ENCODE data around the gene CNIH1. TPM values are rescaled to one million over a fixed set of nuclear protein-coding genes. Genes with fewer than 3 reads are reported as not detected.
"Not testable (repeated sequence)": the region's sequence is repeated elsewhere in the genome, so short reads cannot be mapped to it uniquely, and the experiment has no call there.

Gene CNIH1
- total RNA-seq, 6 experiments from 2014 or later: 95.9 to 209 (median 157) TPM

DNA sequence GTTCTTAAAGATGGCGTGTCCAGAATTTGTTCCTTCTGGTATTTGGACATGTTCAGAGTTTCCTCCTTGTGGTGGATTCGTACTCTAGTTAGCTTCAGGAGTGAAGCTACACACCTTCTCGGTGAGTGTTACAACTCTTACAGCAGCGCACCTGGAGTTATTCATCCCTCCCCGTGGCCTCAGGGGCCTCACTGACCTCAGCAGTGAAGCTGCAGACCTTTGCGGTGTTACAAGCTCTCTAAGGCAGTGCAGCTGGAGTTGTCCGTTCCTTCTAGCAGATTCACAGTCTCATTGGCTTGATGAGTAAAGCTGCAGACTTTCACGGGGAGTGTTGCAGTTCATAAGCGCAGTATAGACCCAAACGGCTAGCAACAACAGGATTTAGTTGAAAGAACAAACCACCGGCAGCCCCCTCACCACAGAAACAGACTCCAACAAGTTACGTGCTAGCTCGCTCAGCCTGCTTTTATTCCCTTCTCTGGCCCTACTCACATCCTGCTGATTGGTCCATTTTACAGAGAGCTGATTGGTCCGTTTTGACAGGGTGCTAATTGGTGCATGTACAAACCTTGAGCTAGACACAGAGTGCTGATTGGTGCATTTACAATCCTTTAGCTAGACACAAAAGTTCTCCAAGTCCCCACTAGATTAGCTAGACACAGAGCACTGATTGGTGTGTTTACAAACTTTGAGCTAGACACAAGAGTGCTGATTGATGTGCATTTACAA, 48.9 kb downstream of the CNIH1 start:
- no peak overlapping the region for H3K27ac ChIP-seq
- no peak for TF ChIP-seq POLR2A (IDR thresholded peaks at IDR 0.05)
- H3K4me1 ChIP-seq: peaks cover 0 to 1% (median 0%) of the 10 kb centered on the region in 4 donors
- DNase-seq (no peak), ATAC-seq (no peak)
- no peaks in the 10 kb centered on the region for H3K27me3 ChIP-seq
- no peak overlapping the region for H3K4me3 ChIP-seq
- peaks cover 0 to 2% (median 0%) of the 10 kb centered on the region in 4 donors for H3K9me3 ChIP-seq
- intact Hi-C loops (cut with DNase I): no loop called here
- H3K36me3 ChIP-seq: no peaks in the 10 kb centered on the region
- 80% methylated on average over 8 of the region's 14 CpGs for WGBS (ENCODE audit: insufficient coverage, low coverage, low lambda C conversion rate, missing lambda C conversion rate)

DNA sequence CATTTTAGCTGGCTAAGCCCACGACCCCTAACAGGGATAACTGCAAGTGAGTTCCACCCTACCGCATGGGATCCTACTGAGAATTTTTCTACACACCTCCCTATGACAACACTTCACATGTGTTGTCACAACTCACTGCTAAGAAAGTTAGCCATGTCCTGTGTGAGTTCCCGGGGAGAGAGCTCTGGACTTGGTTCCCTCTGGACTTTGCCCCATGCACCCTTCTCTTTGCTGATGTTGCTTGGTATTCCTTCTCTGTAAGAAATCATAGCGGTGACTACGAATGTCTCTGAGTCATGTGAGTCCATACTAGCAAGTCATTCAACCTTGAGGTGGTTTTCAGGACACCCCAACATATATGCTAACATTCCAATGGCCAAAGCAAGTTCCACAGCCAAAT, 53.8 kb downstream of the CNIH1 start:
- 56% methylated on average over 3 of the region's 5 CpGs for WGBS (ENCODE audit: insufficient coverage, low coverage, low lambda C conversion rate, missing lambda C conversion rate)
- peak in 2 of 4 donors; percentile 66 to 80 for ATAC-seq
- H3K27ac ChIP-seq: no peak overlapping the region

DNA sequence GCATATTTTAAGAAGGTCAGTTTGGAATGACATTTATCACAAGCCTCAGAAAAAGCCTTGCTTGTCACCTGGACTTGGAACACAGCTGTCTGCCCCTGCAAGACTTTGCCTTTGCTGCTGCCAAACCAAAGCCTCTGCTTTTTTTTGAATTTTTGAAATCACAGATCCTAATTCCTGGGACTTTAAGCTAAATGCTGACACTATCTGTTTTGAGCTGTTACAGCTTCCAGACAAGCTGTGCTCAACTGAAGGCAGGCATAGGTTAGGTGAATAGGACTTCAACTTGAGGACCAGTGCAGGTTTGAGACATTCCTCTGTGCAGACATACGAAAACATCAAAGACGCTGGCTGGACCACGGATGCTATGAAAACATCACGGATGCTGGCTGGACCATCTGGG, 55.6 kb downstream of the CNIH1 start:
- TF ChIP-seq, protein P1, sequence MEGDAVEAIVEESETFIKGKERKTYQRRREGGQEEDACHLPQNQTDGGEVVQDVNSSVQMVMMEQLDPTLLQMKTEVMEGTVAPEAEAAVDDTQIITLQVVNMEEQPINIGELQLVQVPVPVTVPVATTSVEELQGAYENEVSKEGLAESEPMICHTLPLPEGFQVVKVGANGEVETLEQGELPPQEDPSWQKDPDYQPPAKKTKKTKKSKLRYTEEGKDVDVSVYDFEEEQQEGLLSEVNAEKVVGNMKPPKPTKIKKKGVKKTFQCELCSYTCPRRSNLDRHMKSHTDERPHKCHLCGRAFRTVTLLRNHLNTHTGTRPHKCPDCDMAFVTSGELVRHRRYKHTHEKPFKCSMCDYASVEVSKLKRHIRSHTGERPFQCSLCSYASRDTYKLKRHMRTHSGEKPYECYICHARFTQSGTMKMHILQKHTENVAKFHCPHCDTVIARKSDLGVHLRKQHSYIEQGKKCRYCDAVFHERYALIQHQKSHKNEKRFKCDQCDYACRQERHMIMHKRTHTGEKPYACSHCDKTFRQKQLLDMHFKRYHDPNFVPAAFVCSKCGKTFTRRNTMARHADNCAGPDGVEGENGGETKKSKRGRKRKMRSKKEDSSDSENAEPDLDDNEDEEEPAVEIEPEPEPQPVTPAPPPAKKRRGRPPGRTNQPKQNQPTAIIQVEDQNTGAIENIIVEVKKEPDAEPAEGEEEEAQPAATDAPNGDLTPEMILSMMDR (IDR thresholded peaks at IDR 0.05): no peak
- TF ChIP-seq POLR2A (IDR thresholded peaks at IDR 0.05): no peak
- Histone ChIP-seq H3K4me3 (no peak overlapping the region), H3K27ac (no peak overlapping the region), H3K4me1 (no peaks in the 10 kb centered on the region), H3K9me3 (no peaks in the 10 kb centered on the region), H3K36me3 (no peaks in the 10 kb centered on the region), H3K27me3 (no peaks in the 10 kb centered on the region)
- intact Hi-C loops (cut with DNase I): no loop called here
- ATAC-seq (no peak), DNase-seq (no peak)
- WGBS (ENCODE audit: insufficient coverage, low coverage, low lambda C conversion rate, missing lambda C conversion rate): 70% methylated on average over 4 of the region's 4 CpGs

More for the DNA sequence above, 53.8 kb downstream of the CNIH1 start:
- peaks cover 0 to 2% (median 0%) of the 10 kb centered on the region in 4 donors for H3K9me3 ChIP-seq
- no peak for DNase-seq
- H3K4me3 ChIP-seq: no peak overlapping the region
- no peaks in the 10 kb centered on the region for H3K4me1 ChIP-seq
- no peak for TF ChIP-seq POLR2A (IDR thresholded peaks at IDR 0.05)
- TF ChIP-seq, protein P1 (IDR thresholded peaks at IDR 0.05): no peak
- intact Hi-C loops (cut with DNase I): no loop called here
- H3K27me3 ChIP-seq: no peaks in the 10 kb centered on the region
- no peaks in the 10 kb centered on the region for H3K36me3 ChIP-seq

DNA sequence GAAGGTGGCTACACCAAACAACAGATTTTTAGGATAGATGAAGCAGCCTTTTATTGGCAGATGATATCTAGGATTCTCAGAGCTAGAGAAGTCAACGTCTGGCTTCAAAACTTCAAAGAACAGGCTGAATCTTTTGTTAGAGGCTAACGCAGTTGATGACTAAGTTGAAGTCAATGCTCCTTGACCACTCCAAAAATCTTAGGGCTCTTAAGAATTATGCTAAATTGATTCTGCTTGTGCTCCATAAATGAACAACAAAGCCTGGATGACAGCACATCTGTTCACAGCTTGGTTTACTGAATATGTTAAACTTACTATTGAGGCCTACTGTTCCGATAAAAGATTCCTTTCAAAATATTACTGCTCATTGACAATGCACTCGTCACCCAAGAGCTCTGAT, 57.3 kb downstream of the CNIH1 start:
- TF ChIP-seq, protein P1 (IDR thresholded peaks at IDR 0.05): no peak
- no peak for TF ChIP-seq POLR2A (IDR thresholded peaks at IDR 0.05)
- Histone ChIP-seq H3K9me3 (no peaks in the 10 kb centered on the region), H3K36me3 (no peaks in the 10 kb centered on the region), H3K27ac (no peak overlapping the region), H3K4me1 (no peaks in the 10 kb centered on the region), H3K4me3 (no peak overlapping the region), H3K27me3 (no peaks in the 10 kb centered on the region)
- DNase-seq: no peak
- WGBS (ENCODE audit: insufficient coverage, low coverage, low lambda C conversion rate, missing lambda C conversion rate): 88% methylated on average over 4 of the region's 4 CpGs
- no peak for ATAC-seq
- intact Hi-C loops (cut with DNase I): no loop called here

DNA sequence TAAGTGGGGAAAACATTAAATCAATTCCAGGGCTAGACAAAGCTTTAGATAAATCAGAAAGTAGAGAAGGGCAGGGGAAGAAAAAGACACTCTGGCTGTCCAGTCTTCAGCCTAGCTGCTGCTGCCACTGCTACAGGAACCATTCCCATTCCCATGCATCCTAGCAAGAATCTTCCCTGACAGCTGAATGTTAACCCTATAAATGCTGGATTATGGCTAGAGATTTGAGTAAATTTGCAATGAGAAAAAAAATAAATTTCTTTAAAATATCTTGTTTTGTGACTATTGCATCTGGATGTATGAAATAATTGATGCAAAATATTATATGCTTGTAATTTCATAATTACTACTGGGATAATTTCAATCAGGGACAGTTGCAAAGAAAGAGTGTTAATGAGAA, 59.4 kb downstream of the CNIH1 start:
- no peaks in the 10 kb centered on the region for H3K27me3 ChIP-seq
- DNase-seq (no peak), ATAC-seq (no peak)
- intact Hi-C loops (cut with DNase I): no loop called here
- no peak for TF ChIP-seq POLR2A (IDR thresholded peaks at IDR 0.05)
- TF ChIP-seq, protein P1 (IDR thresholded peaks at IDR 0.05): no peak
- no peak overlapping the region for H3K27ac ChIP-seq
- no peaks in the 10 kb centered on the region for H3K36me3 ChIP-seq
- no peaks in the 10 kb centered on the region for H3K9me3 ChIP-seq
- H3K4me3 ChIP-seq: no peak overlapping the region
- no peaks in the 10 kb centered on the region for H3K4me1 ChIP-seq

DNA sequence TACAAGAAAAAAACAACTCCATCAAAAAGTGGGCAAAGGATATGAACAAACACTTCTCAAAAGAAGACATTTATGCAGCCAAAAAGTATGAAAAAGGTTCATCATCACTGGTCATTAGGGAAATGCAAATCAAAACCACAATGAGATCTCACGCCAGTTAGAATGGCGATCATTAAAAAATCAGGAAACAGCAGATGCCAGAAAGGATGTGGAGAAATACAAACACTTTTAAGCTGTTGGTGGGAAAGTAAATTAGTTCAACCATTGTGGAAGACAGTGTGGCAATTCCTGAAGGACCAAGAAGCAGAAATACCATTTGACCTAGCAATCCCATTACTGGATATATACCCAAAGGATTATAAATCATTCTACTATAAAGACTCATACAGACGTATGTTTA, 60.6 kb downstream of the CNIH1 start:
- WGBS (ENCODE audit: insufficient coverage, low coverage, low lambda C conversion rate, missing lambda C conversion rate): 45% methylated on average over 3 of the region's 3 CpGs
- ATAC-seq; H3K4me1 ChIP-seq; H3K27ac ChIP-seq; DNase-seq; H3K36me3 ChIP-seq; H3K27me3 ChIP-seq; H3K4me3 ChIP-seq; intact Hi-C loops (cut with DNase I); H3K9me3 ChIP-seq: not testable (repeated sequence)

DNA sequence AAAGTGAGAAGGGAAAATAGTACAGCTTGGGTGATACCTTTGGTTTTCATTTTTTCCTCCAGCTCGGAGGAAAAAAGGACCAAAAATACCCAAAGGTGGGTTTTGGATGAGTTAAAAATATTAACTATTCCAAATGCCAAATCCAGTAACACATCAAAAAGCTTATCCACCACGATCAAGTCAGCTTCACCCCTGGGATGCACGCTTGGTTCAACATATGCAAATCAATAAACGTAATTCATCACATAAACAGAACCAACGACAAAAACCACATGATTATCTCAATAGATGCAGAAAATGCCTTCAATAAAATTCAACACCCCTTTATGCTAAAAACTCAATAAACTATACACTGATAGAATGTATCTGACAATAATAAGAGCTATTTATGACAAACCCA, 62.3 kb downstream of the CNIH1 start:
- H3K27me3 ChIP-seq; H3K4me1 ChIP-seq; H3K36me3 ChIP-seq; H3K27ac ChIP-seq; DNase-seq; ATAC-seq; intact Hi-C loops (cut with DNase I); H3K9me3 ChIP-seq; H3K4me3 ChIP-seq: not testable (repeated sequence)
- WGBS (ENCODE audit: insufficient coverage, low coverage, low lambda C conversion rate, missing lambda C conversion rate): 53% methylated on average over 5 of the region's 5 CpGs
